ENCODE measurements around the gene GPR18.
A peak's percentile ranks its signal among the peaks of the same experiment; 100 is the strongest.

Gene GPR18

GRCh38 chr13:99227909-99228688 is 30.1 kb downstream of the GPR18 start:
- DNase-seq: no peak

DNA sequence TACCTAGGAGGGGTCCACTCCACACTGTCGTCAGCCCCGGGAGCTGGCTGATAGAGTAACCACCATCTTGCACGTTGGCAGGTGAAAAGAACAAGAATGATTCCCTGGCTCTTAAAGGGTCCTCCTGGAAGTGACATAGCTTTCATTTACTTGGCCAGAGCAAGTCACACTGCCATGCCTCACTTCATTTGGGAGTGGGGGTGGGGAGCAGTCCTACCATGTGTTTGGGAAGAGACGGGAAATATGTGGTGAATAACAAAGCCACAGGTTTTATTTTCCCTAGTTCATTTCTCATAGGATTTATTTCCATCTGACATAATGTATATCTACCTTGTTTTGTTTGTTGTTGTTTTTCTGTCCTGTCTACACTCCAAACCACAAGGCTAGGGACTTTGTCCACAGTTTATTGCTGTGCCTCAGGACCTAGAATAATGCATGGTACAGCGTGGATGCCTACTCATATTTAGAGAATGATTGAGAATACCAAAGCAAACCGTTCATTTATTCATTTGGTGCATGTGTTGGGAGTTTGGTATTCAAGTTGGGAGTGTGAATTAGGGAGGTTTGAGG is 30.8 kb downstream of the GPR18 start:
- DNase-seq: no peak

GRCh38 chr13:99226513-99226912 is 31.7 kb downstream of the GPR18 start:
- no peak for DNase-seq

DNA sequence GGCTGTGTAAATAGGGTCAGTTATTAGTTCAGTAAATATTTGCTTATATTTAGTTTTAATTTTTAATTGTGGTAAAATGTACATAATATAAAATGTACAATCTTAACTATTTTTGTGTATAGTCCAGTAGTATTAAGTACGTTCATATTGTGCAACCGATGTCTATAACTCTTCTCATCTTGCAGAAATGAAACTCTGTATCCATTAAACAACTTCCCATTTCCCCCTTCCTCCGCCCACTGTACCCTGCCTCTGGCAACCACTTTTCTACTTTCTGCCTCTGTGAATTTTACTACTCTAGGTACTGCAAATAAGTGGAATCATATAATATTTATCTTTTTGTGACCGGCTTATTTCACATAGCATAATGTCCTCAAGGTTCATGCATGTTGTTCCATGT is 33.1 kb downstream of the GPR18 start:
- no peak for DNase-seq

DNA sequence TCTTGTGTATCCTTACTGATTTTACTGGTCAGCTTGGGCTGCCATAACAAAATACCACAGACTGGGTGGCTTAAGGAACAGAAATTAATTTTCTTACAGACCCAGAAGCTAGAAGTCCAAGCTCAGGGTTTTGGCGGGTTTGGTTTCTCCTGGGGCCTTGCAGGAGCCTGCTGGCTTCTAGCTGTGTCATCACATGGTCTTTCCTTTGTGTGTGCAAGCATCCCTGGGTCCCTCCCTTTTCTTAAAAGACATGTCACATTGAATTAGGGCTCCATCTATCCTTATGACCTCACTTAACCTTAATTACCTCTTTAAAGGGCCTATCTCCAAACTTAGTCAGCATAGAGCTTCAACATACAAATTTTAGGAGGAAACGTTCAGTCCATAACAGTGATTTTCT is 34.2 kb downstream of the GPR18 start:
- DNase-seq: no peak

DNA sequence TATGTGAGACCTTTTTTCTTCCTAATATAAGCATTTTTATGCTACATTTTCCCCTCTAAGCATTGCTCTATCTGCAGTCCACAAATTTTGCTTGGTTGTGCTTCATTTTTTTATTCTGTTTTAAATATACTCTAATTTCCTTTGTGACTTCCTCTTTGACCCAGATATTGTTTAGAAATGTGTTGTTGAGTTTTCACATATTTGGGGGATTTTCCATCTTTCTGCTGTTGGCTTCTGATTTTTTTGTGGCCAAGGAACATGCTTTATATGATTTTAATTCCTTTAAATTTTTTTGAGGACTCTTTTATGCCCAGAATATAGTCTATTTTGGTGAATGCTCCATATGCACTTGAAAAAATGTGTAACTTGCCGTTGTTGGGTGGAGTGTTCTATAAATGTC is 34.6 kb downstream of the GPR18 start:
- DNase-seq: no peak

- no peak for DNase-seq
Measured at GRCh38 chr13:99221567-99222239, 36.5 kb downstream of the GPR18 start.

DNA sequence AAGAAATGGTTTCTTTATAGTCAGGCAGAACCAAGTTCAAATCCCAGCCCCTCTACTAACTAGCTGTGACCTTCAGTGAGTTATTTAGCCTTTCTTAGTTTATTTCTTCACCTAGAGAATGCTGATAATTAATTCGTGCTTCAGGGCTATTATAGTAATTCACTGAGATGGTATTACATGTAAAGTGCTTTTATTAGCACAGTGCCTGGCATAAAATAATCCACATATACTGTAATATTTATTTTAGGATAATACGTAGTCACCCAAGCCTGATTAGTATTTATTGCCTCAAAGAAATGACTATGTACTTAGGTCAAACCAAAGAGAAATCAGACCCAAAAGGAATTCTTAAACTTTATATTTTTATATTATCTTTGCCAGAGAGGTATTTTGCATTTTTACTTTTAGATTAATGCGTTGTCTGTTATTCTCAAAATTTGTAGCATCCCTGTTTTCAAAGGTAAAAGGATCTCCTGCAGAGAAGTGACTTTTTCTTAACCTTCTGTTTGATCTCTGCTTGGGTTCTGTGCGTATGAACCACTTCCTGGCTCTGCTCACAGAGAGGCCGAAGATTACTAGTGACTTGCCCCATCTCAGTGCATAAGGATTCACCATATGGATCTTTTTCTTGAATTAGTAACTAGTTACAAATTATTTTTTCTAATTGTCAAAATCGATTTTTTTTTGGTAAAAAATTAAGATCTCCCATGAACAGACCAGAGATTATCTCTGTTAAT is 37.8 kb downstream of the GPR18 start:
- DNase-seq: no peak

DNA sequence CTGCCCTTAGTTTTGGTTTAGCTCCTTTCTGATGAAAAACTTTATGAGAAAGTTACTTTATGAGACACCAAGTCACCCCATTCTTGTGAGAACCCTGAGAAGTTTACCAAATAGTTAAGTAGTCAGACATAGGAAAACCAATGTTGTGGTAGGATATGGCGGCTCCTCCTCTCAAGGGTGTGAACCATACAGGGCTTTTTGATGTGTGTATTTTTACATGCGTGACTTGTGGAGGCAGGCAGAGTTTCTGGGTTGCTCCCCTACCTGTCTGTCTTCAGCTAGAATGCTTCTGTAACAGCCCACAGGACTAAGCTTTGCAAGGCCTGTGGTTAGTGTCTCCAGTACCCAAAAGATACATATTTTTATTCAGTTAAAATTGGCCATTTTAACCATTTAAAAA is 39.2 kb downstream of the GPR18 start:
- DNase-seq: peak in 1 of 2 experiments; percentile 56

- DNase-seq: no peak
Measured at GRCh38 chr13:99218545-99218944, 39.6 kb downstream of the GPR18 start.

DNA sequence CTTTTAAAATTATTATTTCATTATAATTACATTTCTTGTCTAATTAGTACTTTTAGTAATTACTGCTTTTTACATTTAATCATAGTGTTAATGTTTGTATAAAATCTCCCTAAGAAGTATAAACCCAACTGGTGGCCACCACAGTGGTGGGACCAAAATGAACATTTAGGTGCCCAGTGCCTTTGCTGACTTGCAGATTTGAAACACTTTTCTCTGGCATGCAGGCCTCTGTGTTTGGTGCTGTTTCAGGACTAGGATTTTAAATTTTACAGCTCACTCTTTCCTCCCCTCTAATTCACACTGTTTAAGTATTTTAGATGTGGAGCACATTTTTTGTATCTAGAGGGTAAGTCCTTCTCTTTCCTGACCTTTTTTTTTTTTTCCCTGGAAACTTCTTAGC is 40.1 kb downstream of the GPR18 start:
- DNase-seq: no peak

GRCh38 chr13:99217461-99218110 is 40.6 kb downstream of the GPR18 start:
- no peak for DNase-seq

DNA sequence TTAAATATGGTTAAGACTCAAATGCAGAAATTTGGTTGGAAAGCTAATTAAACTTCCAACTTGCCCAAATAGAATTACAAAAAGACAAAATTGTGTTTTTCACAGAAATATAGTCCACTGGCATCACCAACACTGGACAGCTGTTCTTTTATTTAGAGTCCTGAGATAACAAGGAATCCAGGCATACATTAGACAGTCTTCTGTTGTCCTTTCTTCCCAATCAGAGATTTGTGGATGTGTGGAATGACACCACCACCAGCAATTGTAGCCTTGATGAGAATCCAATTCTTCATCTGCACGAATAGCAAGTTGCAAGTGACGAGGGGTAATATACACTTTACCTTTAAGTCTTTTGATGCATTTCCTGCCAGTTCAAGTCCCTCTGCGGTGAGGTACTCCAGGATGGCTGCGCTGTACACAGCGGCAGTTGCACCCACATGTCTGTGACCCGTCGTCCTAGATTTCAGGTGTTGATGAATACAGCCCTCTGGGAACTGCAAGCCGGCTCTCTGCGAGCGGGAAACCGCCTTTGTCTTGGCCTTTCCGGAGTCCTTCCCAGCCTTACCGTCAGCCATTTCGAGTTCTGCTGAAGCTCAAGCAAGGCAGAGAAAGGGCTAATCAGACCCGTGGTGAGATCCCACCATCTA is 42.9 kb downstream of the GPR18 start:
- peak; percentile 57 to 61 for DNase-seq

- no peak for DNase-seq
Measured at GRCh38 chr13:99214731-99215130, 43.4 kb downstream of the GPR18 start.

DNA sequence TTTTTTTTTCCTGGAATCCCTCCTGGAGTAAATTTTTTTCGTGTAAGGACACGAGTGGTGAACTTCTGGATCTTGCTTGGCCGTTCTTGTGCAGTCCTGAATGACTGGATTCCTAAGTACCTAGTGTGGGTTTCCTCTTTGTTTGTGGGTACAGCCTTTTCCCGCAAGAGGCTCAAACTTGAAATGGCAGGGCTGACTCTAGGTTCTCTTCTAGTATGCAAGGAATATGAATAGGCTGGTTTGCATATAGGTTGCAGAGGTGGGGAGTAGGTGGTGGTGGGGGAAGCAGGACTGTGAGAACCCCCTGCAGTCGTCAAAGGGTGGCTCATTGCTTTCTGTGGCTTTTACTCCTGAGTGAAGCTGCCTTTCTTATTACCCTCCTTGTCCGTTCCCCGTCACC is 43.9 kb downstream of the GPR18 start:
- peak; percentile 64 to 74 for DNase-seq

- peak in 1 of 2 experiments; percentile 2 for DNase-seq
Measured at GRCh38 chr13:99211421-99212035, 46.7 kb downstream of the GPR18 start.

GRCh38 chr13:99210627-99211026 is 47.6 kb downstream of the GPR18 start:
- peak in 1 of 2 experiments; percentile 1 for DNase-seq

DNA sequence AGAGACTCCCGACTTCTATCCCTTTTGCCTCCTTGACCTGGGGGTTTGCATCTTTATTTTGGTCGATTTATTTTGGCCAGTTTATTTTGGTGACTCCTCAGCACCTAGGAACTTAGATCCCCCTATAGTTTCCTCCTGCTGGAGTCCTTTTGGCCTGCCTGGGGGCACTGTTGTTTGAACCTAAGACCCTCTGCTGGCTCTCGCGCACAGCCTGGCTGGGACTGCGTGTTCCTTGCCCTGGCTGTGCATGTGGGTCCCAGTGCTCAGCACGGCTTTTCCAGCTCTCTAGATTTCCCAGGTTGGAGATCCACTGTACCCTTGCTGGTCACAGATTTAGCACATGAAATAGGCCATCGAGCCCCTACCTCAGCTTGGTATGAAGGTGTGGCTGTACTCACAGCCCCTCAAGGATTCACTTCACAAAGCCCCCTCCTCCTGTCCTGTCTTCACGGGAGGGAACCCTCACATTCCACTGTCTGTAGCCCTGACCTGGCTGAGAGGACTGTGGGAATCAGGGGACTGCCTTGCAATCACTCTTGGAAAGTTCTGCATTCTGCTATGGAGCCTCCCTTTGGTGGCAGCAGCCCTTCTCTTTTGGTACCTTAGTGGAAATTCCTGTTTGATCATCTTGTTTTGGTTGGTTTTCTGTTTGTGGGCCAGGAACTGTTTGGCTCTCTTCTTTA is 49.2 kb downstream of the GPR18 start:
- peak in 1 of 2 experiments; percentile 2 for DNase-seq

- peak in 1 of 2 experiments; percentile 1 for DNase-seq
Measured at GRCh38 chr13:99208185-99208584, 50.0 kb downstream of the GPR18 start.

DNA sequence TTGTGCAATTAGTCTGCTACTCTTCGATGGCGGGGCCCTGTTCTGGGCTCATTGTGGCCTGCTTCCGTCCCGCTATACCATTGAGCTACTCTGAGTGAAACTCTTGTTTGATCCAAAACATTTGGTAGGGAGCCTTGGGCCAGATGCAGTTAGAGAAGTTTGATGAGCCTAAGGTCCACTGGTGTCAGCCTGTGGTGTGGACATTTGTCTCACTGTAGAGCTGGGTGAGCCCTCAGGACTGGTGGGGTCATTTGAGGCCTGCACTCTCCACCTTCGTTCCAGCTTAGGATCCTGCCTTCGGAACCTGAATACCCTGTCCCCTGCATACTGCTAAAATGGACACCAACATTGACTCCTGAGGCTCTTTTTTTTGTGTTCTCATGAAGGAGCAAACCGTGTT is 50.7 kb downstream of the GPR18 start:
- peak in 1 of 2 experiments; percentile 1 for DNase-seq

GRCh38 chr13:99206873-99207272 is 51.3 kb downstream of the GPR18 start:
- peak in 1 of 2 experiments; percentile 2 for DNase-seq
